AG10803 (cell line): ENCODE results near the gene RBM45.
A peak's percentile ranks its signal among the peaks of the same experiment; 100 is the strongest.
"Not testable (repeated sequence)": the region's sequence is repeated elsewhere in the genome, so short reads cannot be mapped to it uniquely, and the experiment has no call there.

Experiments used
- DNase-seq: peaks from one replicate; pipeline ENCODE4 v3.0.0; 2010; ENCODE audit warnings: low read depth
- H3K4me3 ChIP-seq: 2 replicates; pipeline ENCODE4 v1.5.1; 2011; ENCODE audit warnings: mild to moderate bottlenecking, low read length, control low read depth
- CTCF ChIP-seq: conservative IDR thresholded peaks from 2 replicates; pipeline ENCODE4 v1.5.1; 2011; ENCODE audit warnings: mild to moderate bottlenecking, low read length, control low read depth, inconsistent platforms

The RBM45 gene

DNA sequence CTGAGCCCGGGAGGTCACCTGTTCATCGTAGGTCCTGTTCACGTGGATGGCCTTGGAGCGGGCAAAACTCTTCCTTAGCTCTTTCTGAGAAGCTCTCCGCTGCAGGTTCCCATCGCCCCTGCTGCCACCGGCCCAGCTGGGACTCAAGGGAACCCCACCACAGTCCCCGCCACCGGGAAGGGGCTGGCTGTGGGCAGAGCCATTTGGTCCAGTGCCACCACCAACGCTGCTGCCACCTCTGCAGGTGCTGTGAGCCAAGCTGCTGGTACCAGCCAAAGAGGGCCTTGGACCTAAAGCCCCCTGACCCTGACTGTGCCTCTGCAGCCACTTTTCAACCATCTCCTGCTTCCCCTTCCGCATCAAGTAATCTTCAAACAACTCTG is 40.2 kb upstream of the RBM45 start:
- no peak for DNase-seq
- TF ChIP-seq CTCF, result no peak
- H3K4me3 ChIP-seq, result peak overlapping the region; percentile 64

- no peak for TF ChIP-seq CTCF
- H3K4me3 ChIP-seq, result peak within 1 kb of the TSS; percentile 64
- DNase-seq, result peak; percentile 85
These were observed 39.6 kb upstream of the RBM45 start, which contains the start of gene PDE11A for GRCh38 chr2:178072383-178073301. PDE11A (minus strand) TSS chr2:178072777; CDS start chr2:178072437, 340 bp downstream.

GRCh38 chr2:178074123-178075005 is 37.9 kb upstream of the RBM45 start:
- peak; percentile 25 for DNase-seq
- no peak for TF ChIP-seq CTCF
- no peak overlapping the region for H3K4me3 ChIP-seq

DNA sequence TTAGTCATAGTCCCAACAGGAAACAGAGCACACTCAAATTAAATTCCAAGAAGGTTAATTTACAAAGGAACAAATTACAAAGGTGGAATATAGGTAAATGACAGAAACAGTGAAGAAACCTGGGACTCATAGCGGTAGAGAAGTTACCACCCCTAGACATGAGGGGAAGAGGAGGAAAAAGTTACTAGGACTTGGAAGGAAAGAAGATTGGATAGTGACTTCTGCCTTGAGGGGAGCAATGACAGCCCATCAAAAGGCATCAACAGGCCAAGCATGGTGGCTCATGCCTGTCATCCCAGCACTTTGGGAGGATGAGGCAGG is 37.3 kb upstream of the RBM45 start:
- TF ChIP-seq CTCF, result no peak
- no peak overlapping the region for H3K4me3 ChIP-seq
- no peak for DNase-seq

DNA sequence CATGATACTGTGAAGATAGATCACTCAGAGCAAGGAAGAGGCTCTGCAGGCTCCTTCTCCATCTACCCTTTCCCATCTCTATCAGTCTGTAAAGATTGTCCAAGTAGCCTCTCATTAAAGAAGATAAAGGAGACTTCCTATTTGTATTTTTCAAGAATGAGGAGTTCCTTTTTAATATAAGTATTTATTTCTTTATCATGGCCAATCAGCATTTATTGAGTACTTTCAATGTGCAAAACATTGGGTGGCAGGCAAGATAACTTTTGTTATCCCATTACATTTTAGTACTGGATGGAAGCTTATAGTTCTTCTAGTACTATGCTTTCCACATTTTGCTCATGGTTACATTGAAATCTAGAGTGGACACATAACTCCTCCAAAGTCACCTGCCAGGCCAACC is 36.1 kb upstream of the RBM45 start:
- no peak for TF ChIP-seq CTCF
- no peak for DNase-seq
- no peak overlapping the region for H3K4me3 ChIP-seq

GRCh38 chr2:178079279-178079678 is 33.0 kb upstream of the RBM45 start:
- not testable (repeated sequence) for H3K4me3 ChIP-seq, DNase-seq

- TF ChIP-seq CTCF, result no peak
- no peak overlapping the region for H3K4me3 ChIP-seq
- no peak for DNase-seq
These were observed 29.7 kb upstream of the RBM45 start for GRCh38 chr2:178082408-178083045.
